ENCODE measurements around the gene LARP4B. TPM values are rescaled to one million over a fixed set of nuclear protein-coding genes. Genes with fewer than 3 reads are reported as not detected.
A peak's percentile ranks its signal among the peaks of the same experiment; 100 is the strongest.

Gene LARP4B
- total RNA-seq, 1 donor from 2014 or later: 31.1 TPM

GRCh38 chr10:947051-947450 is 15.5 kb upstream of the LARP4B start:
- TF ChIP-seq CTCF (IDR thresholded peaks at IDR 0.05; ENCODE audit: insufficient read depth, low read length, severe bottlenecking): no peak
- Histone ChIP-seq H3K36me3 (ENCODE audit: control insufficient read depth, insufficient read depth, low read length) (no peaks in the 10 kb centered on the region), H3K27me3 (ENCODE audit: control insufficient read depth, insufficient read depth, low read length) (no peaks in the 10 kb centered on the region), H3K4me3 (ENCODE audit: low read depth, low read length) (no peak overlapping the region)
- no peak for FAIRE-seq
- no peak for DNase-seq (ENCODE audit: low read depth)

- H3K36me3 ChIP-seq (ENCODE audit: control insufficient read depth, insufficient read depth, low read length): no peaks in the 10 kb centered on the region
- DNase-seq (ENCODE audit: low read depth) (no peak), FAIRE-seq (no peak)
- no peak for TF ChIP-seq CTCF (IDR thresholded peaks at IDR 0.05; ENCODE audit: insufficient read depth, low read length, severe bottlenecking)
- no peak overlapping the region for H3K4me3 ChIP-seq (ENCODE audit: low read depth, low read length)
- H3K27me3 ChIP-seq (ENCODE audit: control insufficient read depth, insufficient read depth, low read length): no peaks in the 10 kb centered on the region
These were observed 14.3 kb upstream of the LARP4B start for GRCh38 chr10:945778-946177.

- no peak for TF ChIP-seq CTCF (IDR thresholded peaks at IDR 0.05; ENCODE audit: insufficient read depth, low read length, severe bottlenecking)
- peak; percentile 40 for DNase-seq (ENCODE audit: low read depth)
- H3K27me3 ChIP-seq (ENCODE audit: control insufficient read depth, insufficient read depth, low read length): no peaks in the 10 kb centered on the region
- no peak for FAIRE-seq
- H3K4me3 ChIP-seq (ENCODE audit: low read depth, low read length): no peak overlapping the region
- no peaks in the 10 kb centered on the region for H3K36me3 ChIP-seq (ENCODE audit: control insufficient read depth, insufficient read depth, low read length)
These were observed 12.7 kb upstream of the LARP4B start for GRCh38 chr10:944034-944831.

GRCh38 chr10:943334-944033 is 12.0 kb upstream of the LARP4B start:
- DNase-seq (ENCODE audit: low read depth): no peak
- TF ChIP-seq CTCF (IDR thresholded peaks at IDR 0.05; ENCODE audit: insufficient read depth, low read length, severe bottlenecking): no peak
- no peaks in the 10 kb centered on the region for H3K36me3 ChIP-seq (ENCODE audit: control insufficient read depth, insufficient read depth, low read length)
- no peaks in the 10 kb centered on the region for H3K27me3 ChIP-seq (ENCODE audit: control insufficient read depth, insufficient read depth, low read length)
- FAIRE-seq: no peak
- H3K4me3 ChIP-seq (ENCODE audit: low read depth, low read length): no peak overlapping the region

- Histone ChIP-seq H3K4me3 (ENCODE audit: low read depth, low read length) (no peak overlapping the region), H3K36me3 (ENCODE audit: control insufficient read depth, insufficient read depth, low read length) (no peaks in the 10 kb centered on the region), H3K27me3 (ENCODE audit: control insufficient read depth, insufficient read depth, low read length) (no peaks in the 10 kb centered on the region)
- no peak for TF ChIP-seq CTCF (IDR thresholded peaks at IDR 0.05; ENCODE audit: insufficient read depth, low read length, severe bottlenecking)
- FAIRE-seq (no peak), DNase-seq (ENCODE audit: low read depth) (no peak)
These were observed 7.6 kb upstream of the LARP4B start for GRCh38 chr10:938941-939678.
